ENCODE measurements around the gene MX1.
"Not testable (repeated sequence)": the region's sequence is repeated elsewhere in the genome, so short reads cannot be mapped to it uniquely, and the experiment has no call there.

The MX1 gene

DNA sequence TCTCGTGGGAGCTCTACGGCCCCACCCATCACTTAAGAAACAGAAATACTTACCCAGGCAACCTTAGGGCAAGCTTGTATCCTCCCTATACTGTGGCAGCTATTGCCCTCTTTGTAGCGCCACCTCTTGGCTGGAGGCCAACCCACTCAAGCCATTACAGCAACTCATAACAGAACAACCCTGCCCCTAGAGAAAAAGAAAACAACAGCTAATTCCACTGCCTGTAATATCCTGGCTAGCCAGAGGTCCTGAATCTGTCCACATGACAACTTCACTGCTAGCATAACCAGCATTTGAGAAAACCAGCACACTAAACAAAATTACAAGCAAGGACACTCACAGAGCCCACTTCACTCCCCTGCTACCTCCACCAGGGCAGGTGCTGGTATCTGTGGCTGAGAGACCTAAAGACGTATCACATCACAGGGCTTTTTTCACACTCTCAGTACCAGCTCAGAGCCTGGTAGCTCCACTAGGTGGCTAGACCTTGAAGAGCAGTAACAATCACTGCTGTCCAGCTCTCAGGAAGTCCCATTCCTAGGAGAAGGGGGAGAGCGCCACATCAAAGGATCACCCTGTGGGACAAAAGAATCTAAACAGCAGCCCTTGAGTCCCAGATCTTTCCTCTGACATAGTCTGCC is 14.5 kb upstream of the MX1 start:
- no peak overlapping the region for H3K9ac ChIP-seq (ENCODE audit: low read depth, low read length, poor library complexity, severe bottlenecking)
- no peaks in the 10 kb centered on the region for H3F3A ChIP-seq (ENCODE audit: low read depth)
- no peak overlapping the region for H3K4me3 ChIP-seq (ENCODE audit: low read length, poor library complexity, severe bottlenecking)
- H3K27me3 ChIP-seq (ENCODE audit: insufficient read depth, low read length, poor library complexity, severe bottlenecking) = no peaks in the 10 kb centered on the region
- no peaks in the 10 kb centered on the region for H4K20me1 ChIP-seq (ENCODE audit: insufficient read depth, low read length, poor library complexity, severe bottlenecking)
- no peak overlapping the region for H2AFZ ChIP-seq (ENCODE audit: low read length)
- H3K79me2 ChIP-seq (ENCODE audit: insufficient read depth, low read length) = no peaks in the 10 kb centered on the region
- no peaks in the 10 kb centered on the region for H3K4me1 ChIP-seq (ENCODE audit: insufficient read depth, low read length, poor library complexity, severe bottlenecking)
- TF ChIP-seq, protein P1, sequence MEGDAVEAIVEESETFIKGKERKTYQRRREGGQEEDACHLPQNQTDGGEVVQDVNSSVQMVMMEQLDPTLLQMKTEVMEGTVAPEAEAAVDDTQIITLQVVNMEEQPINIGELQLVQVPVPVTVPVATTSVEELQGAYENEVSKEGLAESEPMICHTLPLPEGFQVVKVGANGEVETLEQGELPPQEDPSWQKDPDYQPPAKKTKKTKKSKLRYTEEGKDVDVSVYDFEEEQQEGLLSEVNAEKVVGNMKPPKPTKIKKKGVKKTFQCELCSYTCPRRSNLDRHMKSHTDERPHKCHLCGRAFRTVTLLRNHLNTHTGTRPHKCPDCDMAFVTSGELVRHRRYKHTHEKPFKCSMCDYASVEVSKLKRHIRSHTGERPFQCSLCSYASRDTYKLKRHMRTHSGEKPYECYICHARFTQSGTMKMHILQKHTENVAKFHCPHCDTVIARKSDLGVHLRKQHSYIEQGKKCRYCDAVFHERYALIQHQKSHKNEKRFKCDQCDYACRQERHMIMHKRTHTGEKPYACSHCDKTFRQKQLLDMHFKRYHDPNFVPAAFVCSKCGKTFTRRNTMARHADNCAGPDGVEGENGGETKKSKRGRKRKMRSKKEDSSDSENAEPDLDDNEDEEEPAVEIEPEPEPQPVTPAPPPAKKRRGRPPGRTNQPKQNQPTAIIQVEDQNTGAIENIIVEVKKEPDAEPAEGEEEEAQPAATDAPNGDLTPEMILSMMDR (conservative IDR thresholded peaks at IDR 0.05; ENCODE audit: low read length) = peak; percentile 30
- no peak for TF ChIP-seq EZH2phosphoT487 (IDR thresholded peaks at IDR 0.05; ENCODE audit: borderline replicate concordance)
- H3K9me3 ChIP-seq (ENCODE audit: insufficient read depth, low read depth, low read length) = 0 out of 2 replicates have a peak, but pooled peaks cover 5% of the 10 kb centered on the region
- H3K36me3 ChIP-seq (ENCODE audit: insufficient read depth, low read length) = peaks cover 31% of the 10 kb centered on the region; the same call in 1 of the 2 replicates
- no peaks in the 10 kb centered on the region for H3K9me2 ChIP-seq (replicated peaks; ENCODE audit: low read depth, low read length)
- no peak overlapping the region for H3K4me2 ChIP-seq (ENCODE audit: low read depth, low read length, poor library complexity, severe bottlenecking)

GRCh38 chr21:41417505-41417904 is 8.5 kb upstream of the MX1 start:
- H3K79me2 ChIP-seq (ENCODE audit: insufficient read depth, low read length); H3K9me2 ChIP-seq (replicated peaks; ENCODE audit: low read depth, low read length); H3F3A ChIP-seq (ENCODE audit: low read depth); H4K20me1 ChIP-seq (ENCODE audit: insufficient read depth, low read length, poor library complexity, severe bottlenecking); H3K4me1 ChIP-seq (ENCODE audit: insufficient read depth, low read length, poor library complexity, severe bottlenecking); H3K9ac ChIP-seq (ENCODE audit: low read depth, low read length, poor library complexity, severe bottlenecking); H3K4me3 ChIP-seq (ENCODE audit: low read length, poor library complexity, severe bottlenecking); H2AFZ ChIP-seq (ENCODE audit: low read length); H3K9me3 ChIP-seq (ENCODE audit: insufficient read depth, low read depth, low read length); H3K4me2 ChIP-seq (ENCODE audit: low read depth, low read length, poor library complexity, severe bottlenecking); H3K36me3 ChIP-seq (ENCODE audit: insufficient read depth, low read length); H3K27me3 ChIP-seq (ENCODE audit: insufficient read depth, low read length, poor library complexity, severe bottlenecking): not testable (repeated sequence)

GRCh38 chr21:41418393-41418792 is 7.6 kb upstream of the MX1 start:
- TF ChIP-seq, protein P1 (conservative IDR thresholded peaks at IDR 0.05; ENCODE audit: low read length) = no peak
- TF ChIP-seq EZH2phosphoT487 (IDR thresholded peaks at IDR 0.05; ENCODE audit: borderline replicate concordance) = no peak
- Histone ChIP-seq H3K4me1 (ENCODE audit: insufficient read depth, low read length, poor library complexity, severe bottlenecking) (peaks cover 5% of the 10 kb centered on the region), H2AFZ (ENCODE audit: low read length) (no peak overlapping the region), H3K36me3 (ENCODE audit: insufficient read depth, low read length) (no peaks in the 10 kb centered on the region), H3K9me2 (replicated peaks; ENCODE audit: low read depth, low read length) (no peaks in the 10 kb centered on the region), H3K4me3 (ENCODE audit: low read length, poor library complexity, severe bottlenecking) (no peak overlapping the region), H3K4me2 (ENCODE audit: low read depth, low read length, poor library complexity, severe bottlenecking) (no peak overlapping the region), H3K79me2 (ENCODE audit: insufficient read depth, low read length) (no peaks in the 10 kb centered on the region), H3K9me3 (ENCODE audit: insufficient read depth, low read depth, low read length) (peaks cover 4% of the 10 kb centered on the region; the same call in 1 of the 2 replicates), H3F3A (ENCODE audit: low read depth) (no peaks in the 10 kb centered on the region), H4K20me1 (ENCODE audit: insufficient read depth, low read length, poor library complexity, severe bottlenecking) (no peaks in the 10 kb centered on the region), H3K27me3 (ENCODE audit: insufficient read depth, low read length, poor library complexity, severe bottlenecking) (no peaks in the 10 kb centered on the region), H3K9ac (ENCODE audit: low read depth, low read length, poor library complexity, severe bottlenecking) (no peak overlapping the region)

Data from Loucy (cell line).